ENCODE results near the gene GRP. TPM values are rescaled to one million over a fixed set of nuclear protein-coding genes. Genes with fewer than 3 reads are reported as not detected.

GRP gene
- total RNA-seq, 2 donors from 2014 or later = not detected

DNA sequence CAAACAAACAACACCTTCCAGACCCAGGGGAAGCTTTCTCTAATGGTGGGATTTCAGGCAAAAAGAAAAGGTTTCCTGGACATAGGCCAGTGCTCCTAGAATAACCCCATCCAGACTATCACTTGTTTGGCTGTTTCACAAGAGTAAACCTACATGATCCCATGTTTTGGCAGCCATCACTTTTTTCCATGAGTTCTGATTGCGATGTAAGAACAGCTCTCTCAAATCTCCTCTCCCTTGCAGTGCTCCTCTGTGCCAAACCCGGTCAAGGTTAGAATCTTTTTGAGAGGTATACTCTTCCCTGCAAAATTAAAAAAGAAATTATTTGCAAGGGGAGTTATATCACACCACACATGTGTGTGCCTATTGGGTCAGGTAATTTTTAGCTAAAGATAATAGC, 11.9 kb downstream of the GRP start:
- Histone ChIP-seq H3K4me3 (no peak overlapping the region), H3K36me3 (no peaks in the 10 kb centered on the region), H3K4me1 (ENCODE audit: control insufficient read depth in 1 of 2, low read depth in 2 of 2) (no peaks in the 10 kb centered on the region), H3K9me3 (no peaks in the 10 kb centered on the region), H3K27me3 (replicated peaks; ENCODE audit: insufficient read depth) (no peaks in the 10 kb centered on the region), H3K27ac (no peak overlapping the region)
- ATAC-seq (ENCODE audit: insufficient number of reproducible peaks, low FRiP score, low read depth) (no peak), DNase-seq (ENCODE audit: low spot score) (no peak)
- TF ChIP-seq, protein P1, sequence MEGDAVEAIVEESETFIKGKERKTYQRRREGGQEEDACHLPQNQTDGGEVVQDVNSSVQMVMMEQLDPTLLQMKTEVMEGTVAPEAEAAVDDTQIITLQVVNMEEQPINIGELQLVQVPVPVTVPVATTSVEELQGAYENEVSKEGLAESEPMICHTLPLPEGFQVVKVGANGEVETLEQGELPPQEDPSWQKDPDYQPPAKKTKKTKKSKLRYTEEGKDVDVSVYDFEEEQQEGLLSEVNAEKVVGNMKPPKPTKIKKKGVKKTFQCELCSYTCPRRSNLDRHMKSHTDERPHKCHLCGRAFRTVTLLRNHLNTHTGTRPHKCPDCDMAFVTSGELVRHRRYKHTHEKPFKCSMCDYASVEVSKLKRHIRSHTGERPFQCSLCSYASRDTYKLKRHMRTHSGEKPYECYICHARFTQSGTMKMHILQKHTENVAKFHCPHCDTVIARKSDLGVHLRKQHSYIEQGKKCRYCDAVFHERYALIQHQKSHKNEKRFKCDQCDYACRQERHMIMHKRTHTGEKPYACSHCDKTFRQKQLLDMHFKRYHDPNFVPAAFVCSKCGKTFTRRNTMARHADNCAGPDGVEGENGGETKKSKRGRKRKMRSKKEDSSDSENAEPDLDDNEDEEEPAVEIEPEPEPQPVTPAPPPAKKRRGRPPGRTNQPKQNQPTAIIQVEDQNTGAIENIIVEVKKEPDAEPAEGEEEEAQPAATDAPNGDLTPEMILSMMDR (IDR thresholded peaks at IDR 0.05) = no peak

DNA sequence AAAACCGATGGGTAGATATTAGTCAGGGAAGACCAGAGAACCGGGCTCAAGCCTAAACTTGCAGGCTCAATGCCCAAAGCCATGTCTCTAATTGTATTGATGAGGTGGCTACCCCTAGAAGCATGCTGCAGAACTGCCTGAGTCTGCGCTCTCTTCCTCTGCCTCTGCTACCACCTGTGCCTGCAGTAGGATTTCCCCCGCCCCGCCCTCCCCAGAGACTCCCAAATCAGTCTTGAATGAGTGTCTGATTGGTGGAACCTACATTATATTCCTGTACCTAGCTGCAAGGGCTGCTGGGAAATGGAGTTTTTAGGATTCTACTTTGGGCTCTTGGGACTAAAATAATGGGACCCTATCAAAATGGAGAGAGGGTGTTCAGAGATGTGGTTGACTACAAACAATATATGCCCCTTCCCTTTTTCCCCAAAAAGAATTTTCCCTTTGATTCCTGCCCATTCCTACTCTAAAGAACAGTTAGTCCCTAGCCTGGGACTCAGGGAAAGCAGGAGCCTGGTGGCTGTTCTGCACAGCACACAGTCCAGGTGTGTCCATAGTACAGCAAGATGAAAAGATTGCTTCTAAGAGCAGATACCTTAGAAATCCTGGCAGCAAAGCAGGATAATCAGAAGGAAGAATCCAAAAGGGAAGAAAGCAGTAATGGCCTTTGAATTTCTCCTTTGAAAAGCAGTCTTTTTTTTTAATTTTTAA, 12.5 kb downstream of the GRP start:
- TF ChIP-seq, protein P1 (IDR thresholded peaks at IDR 0.05) = no peak
- H3K27ac ChIP-seq = no peak overlapping the region
- no peaks in the 10 kb centered on the region for H3K27me3 ChIP-seq (replicated peaks; ENCODE audit: insufficient read depth)
- DNase-seq (ENCODE audit: low spot score) = no peak
- H3K9me3 ChIP-seq = no peaks in the 10 kb centered on the region
- H3K36me3 ChIP-seq = no peaks in the 10 kb centered on the region
- no peaks in the 10 kb centered on the region for H3K4me1 ChIP-seq (ENCODE audit: control insufficient read depth in 1 of 2, low read depth in 2 of 2)
- no peak overlapping the region for H3K4me3 ChIP-seq
- ATAC-seq (ENCODE audit: insufficient number of reproducible peaks, low FRiP score, low read depth) = no peak

DNA sequence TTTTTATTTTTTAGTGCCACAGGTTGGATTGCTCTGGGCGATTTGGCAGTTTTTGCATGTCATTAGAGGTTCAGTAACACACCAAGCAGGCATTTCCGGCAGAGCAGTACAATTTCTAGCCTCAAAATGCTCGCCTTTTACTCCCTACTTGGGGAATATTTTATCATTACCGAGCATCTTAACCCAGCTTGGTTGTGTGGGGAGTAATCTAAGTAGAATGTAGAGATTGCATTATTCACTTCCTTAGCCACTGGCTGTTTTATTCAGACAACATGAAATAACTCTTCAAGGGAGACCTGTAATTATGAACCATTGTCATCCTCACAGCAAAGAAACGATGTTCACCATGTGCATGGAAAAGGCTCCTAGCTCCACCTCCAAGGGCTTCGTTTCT, 13.1 kb downstream of the GRP start:
- no peaks in the 10 kb centered on the region for H3K4me1 ChIP-seq (ENCODE audit: control insufficient read depth in 1 of 2, low read depth in 2 of 2)
- no peak overlapping the region for H3K4me3 ChIP-seq
- TF ChIP-seq, protein P1 (IDR thresholded peaks at IDR 0.05) = no peak
- DNase-seq (ENCODE audit: low spot score) (no peak), ATAC-seq (ENCODE audit: insufficient number of reproducible peaks, low FRiP score, low read depth) (no peak)
- H3K27ac ChIP-seq = no peak overlapping the region
- no peaks in the 10 kb centered on the region for H3K9me3 ChIP-seq
- H3K27me3 ChIP-seq (replicated peaks; ENCODE audit: insufficient read depth) = no peaks in the 10 kb centered on the region
- no peaks in the 10 kb centered on the region for H3K36me3 ChIP-seq

DNA sequence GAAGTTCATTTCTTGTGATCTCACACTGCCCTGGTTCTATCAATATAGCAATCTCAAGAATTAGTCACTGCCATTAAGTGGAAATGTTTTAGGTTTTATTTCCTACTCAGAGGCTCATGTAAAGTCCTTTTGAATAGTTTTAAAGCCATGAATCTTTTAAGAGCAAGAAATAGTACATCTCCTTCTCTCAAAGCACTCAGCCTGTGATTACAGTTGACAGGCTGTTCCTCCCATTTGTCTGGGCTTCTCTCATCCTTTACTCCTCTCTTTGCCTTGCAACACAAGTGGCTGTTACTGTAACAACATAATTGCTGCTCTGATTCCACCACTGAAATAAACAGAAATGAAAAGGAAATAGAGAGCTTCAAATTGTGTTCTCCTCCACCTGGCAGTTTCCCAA, 18.4 kb downstream of the GRP start:
- H3K27me3 ChIP-seq (replicated peaks; ENCODE audit: insufficient read depth) = no peaks in the 10 kb centered on the region
- H3K27ac ChIP-seq = no peak overlapping the region
- no peak overlapping the region for H3K4me3 ChIP-seq
- no peaks in the 10 kb centered on the region for H3K36me3 ChIP-seq
- no peaks in the 10 kb centered on the region for H3K9me3 ChIP-seq
- DNase-seq (ENCODE audit: low spot score) = no peak
- no peak for ATAC-seq (ENCODE audit: insufficient number of reproducible peaks, low FRiP score, low read depth)
- TF ChIP-seq, protein P1 (IDR thresholded peaks at IDR 0.05) = no peak
- H3K4me1 ChIP-seq (ENCODE audit: control insufficient read depth in 1 of 2, low read depth in 2 of 2) = no peaks in the 10 kb centered on the region

DNA sequence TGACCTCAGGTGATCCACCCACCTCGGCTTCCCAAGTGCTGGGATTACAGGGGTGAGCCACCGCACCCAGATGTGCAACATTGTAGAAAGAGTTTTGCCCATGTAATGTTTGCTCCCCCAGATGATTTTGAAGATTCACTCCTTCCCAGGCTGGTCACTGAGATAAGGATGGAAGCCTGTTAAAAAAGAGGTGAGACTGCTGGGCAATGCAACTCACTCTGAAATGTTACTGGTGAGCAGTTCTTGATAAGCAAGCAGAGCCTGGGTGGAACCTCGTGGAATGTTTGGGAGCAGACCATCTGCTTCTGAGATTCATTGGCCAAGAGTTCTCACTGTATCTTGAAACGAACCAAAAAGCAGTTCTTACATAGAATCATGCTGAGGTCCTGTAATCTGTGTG, 19.7 kb downstream of the GRP start:
- Histone ChIP-seq H3K27me3 (replicated peaks; ENCODE audit: insufficient read depth) (no peaks in the 10 kb centered on the region), H3K9me3 (no peaks in the 10 kb centered on the region), H3K27ac (no peak overlapping the region), H3K36me3 (no peaks in the 10 kb centered on the region), H3K4me1 (ENCODE audit: control insufficient read depth in 1 of 2, low read depth in 2 of 2) (no peaks in the 10 kb centered on the region), H3K4me3 (no peak overlapping the region)
- no peak for ATAC-seq (ENCODE audit: insufficient number of reproducible peaks, low FRiP score, low read depth)
- no peak for DNase-seq (ENCODE audit: low spot score)
- TF ChIP-seq, protein P1 (IDR thresholded peaks at IDR 0.05) = no peak

All from thoracic aorta (tissue), 2 donors.